GM12878 (cell line): ENCODE data around the gene EGR1. TPM values are rescaled to one million over a fixed set of nuclear protein-coding genes. Genes with fewer than 3 reads are reported as not detected.

Experiments used
- ATAC-seq: fragments of 200-7000 bp; cut with Tn5 transposase; 3 replicates; pipeline ENCODE4 v1.9.1; 2020; ENCODE audit warnings: mild to moderate bottlenecking, moderate library complexity
- BruUV-seq: library from RNA; stranded (reverse); fragments of 400-500 nt; replicated peaks from 2 replicates; lab custom pipeline; 2021; lab: Mats Ljungman, UMichigan
- CTCF ChIA-PET: fragments of 300-600 bp; sonication (Branson Sonifier 250); formaldehyde crosslinking; extraction: SDS; loops from one replicate; lab custom pipeline; 2021; ENCODE audit warnings: inconsistent platforms; lab: Yijun Ruan, JAX
- POLR2A ChIA-PET: fragments of 350-600 bp; formaldehyde crosslinking; extraction: SDS; loops from one replicate; lab custom pipeline; 2021; ENCODE audit warnings: inconsistent platforms; lab: Charles Lee
- RAD21 ChIA-PET: fragments of 300-600 bp; sonication (Branson Sonifier 250); formaldehyde crosslinking; loops from one replicate; lab custom pipeline; 2023; ENCODE audit warnings: antibody characterized with exemption; ENCODE audit not compliant: unreplicated experiment; lab: Charles Lee
- SMC1A ChIA-PET: fragments of 300-600 bp; sonication (Branson Sonifier 250); formaldehyde crosslinking; loops from one replicate; lab custom pipeline; 2023; ENCODE audit not compliant: unreplicated experiment, uncharacterized antibody; lab: Charles Lee
- DNase-seq: peaks from one replicate; pipeline ENCODE4 v3.0.0-alpha.2; 2011; ENCODE audit warnings: low read depth, low spot score
- FAIRE-seq: peaks from 3 replicates; lab custom pipeline; 2011; peaks lifted over from hg19 to GRCh38; lab: Jason Lieb, UNC
- H2AFZ ChIP-seq: 2 replicates; pipeline ENCODE4 v1.6.0; 2011; ENCODE audit warnings: low read depth, low read length, control low read depth; ENCODE audit not compliant: control insufficient read depth
- H3K27ac ChIP-seq: 2 replicates; pipeline ENCODE4 v1.5.1; 2011; ENCODE audit warnings: control low read depth; ENCODE audit not compliant: control insufficient read depth, insufficient read depth
- H3K27me3 ChIP-seq, 2 experiments: replicated peaks in 1 of 2; 2 replicates each; pipeline versions ENCODE4 v1.6.0 to v1.6.1; 2011; ENCODE audit warnings: low read length in 1 of 2; ENCODE audit not compliant: control insufficient read depth in 2 of 2, insufficient read depth in 2 of 2
- H3K36me3 ChIP-seq, 2 experiments: 2 replicates each; pipeline ENCODE4 v1.5.1; 2011; ENCODE audit warnings: low read length in 1 of 2; ENCODE audit not compliant: control insufficient read depth in 2 of 2, insufficient read depth in 2 of 2
- H3K4me1 ChIP-seq: 2 replicates; pipeline ENCODE4 v1.6.1; 2011; ENCODE audit warnings: mild to moderate bottlenecking, low read length, moderate library complexity, mixed read lengths; ENCODE audit not compliant: control insufficient read depth, insufficient read depth
- H3K4me2 ChIP-seq: 2 replicates; pipeline ENCODE4 v1.6.0; 2011; ENCODE audit warnings: control low read depth; ENCODE audit not compliant: control insufficient read depth, insufficient read depth
- H3K4me3 ChIP-seq: fragments of 200-600 bp; sonication (generic); 2 replicates; pipeline ENCODE4 v1.5.1; 2016
- H3K79me2 ChIP-seq: 2 replicates; pipeline ENCODE4 v1.6.0; 2011; ENCODE audit warnings: low read length; ENCODE audit not compliant: control insufficient read depth, insufficient read depth
- H3K9ac ChIP-seq: 2 replicates; pipeline ENCODE4 v1.8.0; 2011; ENCODE audit warnings: low read length, control low read depth, mixed read lengths; ENCODE audit not compliant: control insufficient read depth, insufficient read depth
- H3K9me3 ChIP-seq: replicated peaks from 3 replicates; pipeline ENCODE4 v1.5.1; 2011; ENCODE audit warnings: mild to moderate bottlenecking, low read length; ENCODE audit not compliant: control insufficient read depth, insufficient read depth
- H4K20me1 ChIP-seq: 2 replicates; pipeline ENCODE4 v1.6.0; 2011; ENCODE audit not compliant: control insufficient read depth, insufficient read depth
- BCL3 ChIP-seq: IDR thresholded peaks from 2 replicates; pipeline ENCODE4 v1.6.1; 2011; ENCODE audit warnings: borderline replicate concordance, low read depth, mild to moderate bottlenecking, moderate library complexity, low read length; ENCODE audit not compliant: insufficient read depth, poor library complexity, severe bottlenecking
- ESRRA ChIP-seq: IDR thresholded peaks from 2 replicates; pipeline ENCODE4 v1.6.1; 2012; ENCODE audit warnings: mild to moderate bottlenecking, low read length, improper control_type of control experiment
- MLLT1 ChIP-seq: fragments of 450-650 bp; IDR thresholded peaks from 2 replicates; pipeline ENCODE4 v1.6.1; 2016; ENCODE audit warnings: mild to moderate bottlenecking
- MTA2 ChIP-seq: fragments of 450-650 bp; IDR thresholded peaks from 2 replicates; pipeline ENCODE4 v1.6.1; 2016; ENCODE audit warnings: low read depth, mild to moderate bottlenecking, moderate library complexity
- NFIC ChIP-seq: IDR thresholded peaks from 2 replicates; pipeline ENCODE4 v1.6.1; 2012; ENCODE audit warnings: low read depth, mild to moderate bottlenecking, inconsistent platforms, low read length, moderate library complexity
- PAX8 ChIP-seq: fragments of 450-650 bp; IDR thresholded peaks from 2 replicates; pipeline ENCODE4 v1.6.1; 2017; ENCODE audit warnings: mild to moderate bottlenecking, moderate library complexity
- POLR2AphosphoS5 ChIP-seq: IDR thresholded peaks from 2 replicates; pipeline ENCODE4 v1.6.1; 2011; ENCODE audit warnings: mild to moderate bottlenecking, low read length, inconsistent platforms
- SMAD5 ChIP-seq: IDR thresholded peaks from 2 replicates; pipeline ENCODE4 v1.6.1; 2016; ENCODE audit warnings: antibody characterized with exemption, low read depth
- TBL1XR1 ChIP-seq: IDR thresholded peaks from 2 replicates; pipeline ENCODE4 v1.6.1; 2012; ENCODE audit warnings: low read depth, low read length, improper control_type of control experiment
- ZBTB11 ChIP-seq: fragments of 450-650 bp; formaldehyde crosslinking; IDR thresholded peaks from 2 replicates; pipeline ENCODE4 v1.5.0; 2022; ENCODE audit warnings: mild to moderate bottlenecking, missing genetic modification characterization
- WGBS: methylation state at CpG from one replicate; pipeline ENCODE4 v1.1.6; 2016; ENCODE audit warnings: low lambda C conversion rate; ENCODE audit not compliant: insufficient replicate concordance, insufficient coverage; ENCODE audit errors: missing lambda C conversion rate; 5-methylcytosine and 5-hydroxymethylcytosine counted together
- in situ Hi-C: fragments of 300-500 bp; cut with MboI; formaldehyde crosslinking; loops from 9 replicates; pipeline ENCODE4 v1.14.3; 2018; ENCODE audit warnings: mixed read lengths
- intact Hi-C: fragments of 100-400 bp; cut with micrococcal nuclease; formaldehyde crosslinking; loops from one replicate; pipeline ENCODE4 v1.14.2; 2022; ENCODE audit not compliant: unreplicated experiment
- polyA plus RNA-seq, 11 experiments: library from polyadenylated mRNA; depleted of rRNA in 4 of 11; unstranded in 6 of 11; stranded (reverse) in 5 of 11; fragments of >200 nt; fragmentation: Nextera tagmentation in 4 of 11; fragmentation: Illumina TruSeq in 1 of 11; extraction: Ambion mirVana in 4 of 11; extraction: Trizol in 1 of 11; gene quantifications; 1 replicate in 1 of 11; 2 replicates in 10 of 11; pipeline versions ENCODE4 v1.2.1 to v1.2.3, GENCODE V29; 2011 to 2016; ENCODE audit warnings: inconsistent platforms in 2 of 11, missing spikeins in 2 of 11, low read depth in 1 of 11
- total RNA-seq, 4 experiments: library from RNA; depleted of rRNA in 3 of 4; stranded (reverse); fragments of >200 nt in 3 of 4; fragmentation: Illumina TruSeq in 1 of 4; extraction: Trizol in 1 of 4; gene quantifications; 2 replicates each; pipeline versions ENCODE4 v1.2.1 to v1.2.3, GENCODE V29; 2013 to 2021
- TF ChIP-seq, protein P1 (sequence below): fragments of 450-650 bp; IDR thresholded peaks from 2 replicates; pipeline ENCODE4 v1.6.1; 2017; ENCODE audit warnings: antibody characterized with exemption, mild to moderate bottlenecking, moderate library complexity

Gene EGR1
- total and polyA plus RNA-seq, 10 of the 15 experiments (the other 5 are each of a cell fraction or from before 2014, with no cell fraction given): 0.89 to 7.3 (median 2.5) TPM

DNA sequence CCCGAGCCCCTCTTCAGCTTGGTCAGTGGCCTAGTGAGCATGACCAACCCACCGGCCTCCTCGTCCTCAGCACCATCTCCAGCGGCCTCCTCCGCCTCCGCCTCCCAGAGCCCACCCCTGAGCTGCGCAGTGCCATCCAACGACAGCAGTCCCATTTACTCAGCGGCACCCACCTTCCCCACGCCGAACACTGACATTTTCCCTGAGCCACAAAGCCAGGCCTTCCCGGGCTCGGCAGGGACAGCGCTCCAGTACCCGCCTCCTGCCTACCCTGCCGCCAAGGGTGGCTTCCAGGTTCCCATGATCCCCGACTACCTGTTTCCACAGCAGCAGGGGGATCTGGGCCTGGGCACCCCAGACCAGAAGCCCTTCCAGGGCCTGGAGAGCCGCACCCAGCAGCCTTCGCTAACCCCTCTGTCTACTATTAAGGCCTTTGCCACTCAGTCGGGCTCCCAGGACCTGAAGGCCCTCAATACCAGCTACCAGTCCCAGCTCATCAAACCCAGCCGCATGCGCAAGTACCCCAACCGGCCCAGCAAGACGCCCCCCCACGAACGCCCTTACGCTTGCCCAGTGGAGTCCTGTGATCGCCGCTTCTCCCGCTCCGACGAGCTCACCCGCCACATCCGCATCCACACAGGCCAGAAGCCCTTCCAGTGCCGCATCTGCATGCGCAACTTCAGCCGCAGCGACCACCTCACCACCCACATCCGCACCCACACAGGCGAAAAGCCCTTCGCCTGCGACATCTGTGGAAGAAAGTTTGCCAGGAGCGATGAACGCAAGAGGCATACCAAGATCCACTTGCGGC, 1.8 kb downstream of the EGR1 start:
- Histone ChIP-seq H3K9me3 (no peaks in the 10 kb centered on the region), H3K27me3 (peaks cover 0 to 6% of the 10 kb centered on the region in 2 experiments; a peak in 1 of 4 replicates), H3K9ac (no peak overlapping the region), H2AFZ (no peak overlapping the region), H3K4me1 (peaks cover 8% of the 10 kb centered on the region), H3K36me3 (no peaks in the 10 kb centered on the region; a peak in 1 of 4 replicates), H3K27ac (no peak overlapping the region), H3K4me2 (peak overlapping the region; percentile 97; the same call in 1 of the 2 replicates), H4K20me1 (no peaks in the 10 kb centered on the region), H3K79me2 (no peaks in the 10 kb centered on the region), H3K4me3 (no peak overlapping the region)
- ChIA-PET SMC1A (no interaction called here), POLR2A (interaction anchor here (1.5 kb wide), 1 partner anchor 15 kb away, joined by 4 read pairs; no protein-coding TSS in a partner anchor), RAD21 (no interaction called here), CTCF (interaction anchor here (0.6 to 2.5 kb wide), 4 partner anchors 14 to 128 kb away, joined by 3 to 8 read pairs (median 3); no protein-coding TSS in a partner anchor)
- in situ Hi-C loops (no loop called here), intact Hi-C loops (loop anchor here (10.0 kb wide), 2 partner anchors 712 to 798 kb away; partner anchors contain the start of gene HNRNPA0)
- WGBS: 97% methylated on average over 45 of the region's 45 CpGs
- no peak for FAIRE-seq
- no peak for DNase-seq
- ATAC-seq: no peak
- BruUV-seq: no TSS peak
- no peak for TF ChIP-seq NFIC
- no peak for TF ChIP-seq BCL3
- TF ChIP-seq MTA2: no peak
- no peak for TF ChIP-seq TBL1XR1
- peak; percentile 37; the same call in 1 of the 2 replicates for TF ChIP-seq POLR2AphosphoS5
- no peak for TF ChIP-seq SMAD5
- no peak for TF ChIP-seq ESRRA
- no peak for TF ChIP-seq PAX8
- TF ChIP-seq, protein P1, sequence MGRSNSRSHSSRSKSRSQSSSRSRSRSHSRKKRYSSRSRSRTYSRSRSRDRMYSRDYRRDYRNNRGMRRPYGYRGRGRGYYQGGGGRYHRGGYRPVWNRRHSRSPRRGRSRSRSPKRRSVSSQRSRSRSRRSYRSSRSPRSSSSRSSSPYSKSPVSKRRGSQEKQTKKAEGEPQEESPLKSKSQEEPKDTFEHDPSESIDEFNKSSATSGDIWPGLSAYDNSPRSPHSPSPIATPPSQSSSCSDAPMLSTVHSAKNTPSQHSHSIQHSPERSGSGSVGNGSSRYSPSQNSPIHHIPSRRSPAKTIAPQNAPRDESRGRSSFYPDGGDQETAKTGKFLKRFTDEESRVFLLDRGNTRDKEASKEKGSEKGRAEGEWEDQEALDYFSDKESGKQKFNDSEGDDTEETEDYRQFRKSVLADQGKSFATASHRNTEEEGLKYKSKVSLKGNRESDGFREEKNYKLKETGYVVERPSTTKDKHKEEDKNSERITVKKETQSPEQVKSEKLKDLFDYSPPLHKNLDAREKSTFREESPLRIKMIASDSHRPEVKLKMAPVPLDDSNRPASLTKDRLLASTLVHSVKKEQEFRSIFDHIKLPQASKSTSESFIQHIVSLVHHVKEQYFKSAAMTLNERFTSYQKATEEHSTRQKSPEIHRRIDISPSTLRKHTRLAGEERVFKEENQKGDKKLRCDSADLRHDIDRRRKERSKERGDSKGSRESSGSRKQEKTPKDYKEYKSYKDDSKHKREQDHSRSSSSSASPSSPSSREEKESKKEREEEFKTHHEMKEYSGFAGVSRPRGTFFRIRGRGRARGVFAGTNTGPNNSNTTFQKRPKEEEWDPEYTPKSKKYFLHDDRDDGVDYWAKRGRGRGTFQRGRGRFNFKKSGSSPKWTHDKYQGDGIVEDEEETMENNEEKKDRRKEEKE: no peak
- TF ChIP-seq ZBTB11 (CRISPR knock-in tag): no peak
- 0 out of 2 replicates have a peak, but pooled peaks have one; percentile 45 for TF ChIP-seq MLLT1
